Tibial nerve (tissue), 3 donors: ENCODE data around the gene ZKSCAN5.

ENCODE experiments used
- CTCF ChIP-seq, 5 experiments: fragments of 200-600 bp in 3 of 5; fragments of 450-650 bp in 2 of 5; sonication (generic) in 3 of 5; IDR thresholded peaks; one replicate each; pipeline ENCODE4 v1.5.1; 2016 to 2019; ENCODE audit warnings: antibody characterized with exemption in 5 of 5, mild to moderate bottlenecking in 3 of 5, moderate library complexity in 2 of 5
- POLR2A ChIP-seq, 2 donors: fragments of 450-650 bp; IDR thresholded peaks; one replicate each; pipeline ENCODE4 v1.6.1; 2017; ENCODE audit warnings: antibody characterized with exemption in 2 of 2, mild to moderate bottlenecking in 2 of 2, moderate library complexity in 2 of 2

GRCh38 chr7:99551767-99552463 lies 47.5 kb downstream of the ZKSCAN5 start, which contains the start of gene FAM200A:
- TF ChIP-seq CTCF (IDR thresholded peaks at IDR 0.05): peak in 1 of 5 experiments; percentile 14
- peak in 1 of 2 donors; percentile 85 for TF ChIP-seq POLR2A (IDR thresholded peaks at IDR 0.05)
